Measurements from ENCODE around the gene LIMA1.

GRCh38 chr12:50258167-50258551, 25.2 kb downstream of the LIMA1 start:
- no peak for TF ChIP-seq U2AF2 (optimal IDR thresholded peaks at IDR 0.05; ENCODE audit: low read depth, low read length)
- no peak for TF ChIP-seq LARP7 (IDR thresholded peaks at IDR 0.05)
- no peak for TF ChIP-seq USF2 (CRISPR knock-in tag; IDR thresholded peaks at IDR 0.05)
